ENCODE measurements around the gene TMC2. TPM values are rescaled to one million over a fixed set of nuclear protein-coding genes. Genes with fewer than 3 reads are reported as not detected.
"Not testable (repeated sequence)": the region's sequence is repeated elsewhere in the genome, so short reads cannot be mapped to it uniquely, and the experiment has no call there.

TMC2 gene
- total and polyA plus RNA-seq, 5 experiments from 2014 or later, result not detected

GRCh38 chr20:2663887-2664719, 127.7 kb downstream of the TMC2 start, which contains the start of gene IDH3B:
Gene IDH3B, minus strand, starts transcription at chr20:2664216. Its CDS starts 28 bp downstream, at chr20:2664188.
- H3K9me3 Mint-ChIP-seq, result no peaks in the 10 kb centered on the region
- peak; percentile 98 to 99 for ATAC-seq
- H3K36me3 Mint-ChIP-seq, result peaks cover 4 to 38% (median 12%) of the 10 kb centered on the region in 3 donors
- H3K4me3 Mint-ChIP-seq, result peak within 1 kb of the TSS; percentile 89 to 99 (median 92)
- DNase-seq, result peak; percentile 80 to 94 (median 91)
- peak within 1 kb of the TSS; percentile 92 to 100 (median 96) for H3K27ac Mint-ChIP-seq
- peaks cover 12 to 37% (median 26%) of the 10 kb centered on the region in 4 donors for H3K4me1 Mint-ChIP-seq
- H3K27me3 Mint-ChIP-seq, result peaks cover 0 to 7% (median 0%) of the 10 kb centered on the region in 5 donors
- POLR2A ChIA-PET, result interaction anchor here (0.6 to 5.9 kb wide), 22 partner anchors 9 to 562 kb away, joined by 3 to 150 read pairs (median 4); partner anchors contain the start of genes NOP56, PCED1A, SNRPB and VPS16

GRCh38 chr20:2671977-2672376, 135.6 kb downstream of the TMC2 start:
- H3K27ac Mint-ChIP-seq, result peak overlapping the region in 1 of 10 donors; percentile 10
- DNase-seq, result no peak
- ATAC-seq, result no peak
- H3K4me3 Mint-ChIP-seq, result no peak overlapping the region
- H3K9me3 Mint-ChIP-seq, result no peaks in the 10 kb centered on the region
- POLR2A ChIA-PET, result interaction anchor here (1.1 to 1.2 kb wide), 2 partner anchors 8 to 20 kb away, joined by 3 read pairs; partner anchors contain the start of genes IDH3B and NOP56
- no peaks in the 10 kb centered on the region for H3K4me1 Mint-ChIP-seq
- H3K27me3 Mint-ChIP-seq, result peaks cover 0 to 7% (median 0%) of the 10 kb centered on the region in 5 donors
- no peaks in the 10 kb centered on the region for H3K36me3 Mint-ChIP-seq

- ATAC-seq, result no peak
- POLR2A ChIA-PET, result interaction anchor here (1.2 kb wide), 1 partner anchor 8 kb away, joined by 3 read pairs; the partner anchor contains the start of gene IDH3B
Observed at GRCh38 chr20:2672446-2672845, 136.1 kb downstream of the TMC2 start.

GRCh38 chr20:2673453-2673852, 137.1 kb downstream of the TMC2 start:
- POLR2A ChIA-PET, result interaction anchor here (0.6 to 1.2 kb wide), 4 partner anchors 9 to 66 kb away, joined by 3 to 10 read pairs (median 4); partner anchors contain the start of gene IDH3B
- H3K27me3 Mint-ChIP-seq, result peaks cover 0 to 9% (median 4%) of the 10 kb centered on the region in 5 donors

More at GRCh38 chr20:2672446-2672845, 136.1 kb downstream of the TMC2 start:
- DNase-seq, result no peak
- Mint-ChIP-seq H3K36me3 (no peaks in the 10 kb centered on the region), H3K4me3 (no peak overlapping the region), H3K27ac (peak overlapping the region in 1 of 10 donors; percentile 10), H3K9me3 (no peaks in the 10 kb centered on the region), H3K4me1 (no peaks in the 10 kb centered on the region), H3K27me3 (peaks cover 0 to 7% (median under 1%) of the 10 kb centered on the region in 5 donors)

GRCh38 chr20:2680046-2680445, 143.7 kb downstream of the TMC2 start:
- ATAC-seq (no peak), DNase-seq (no peak)
- H3K4me3 Mint-ChIP-seq, result no peak overlapping the region
- no peak overlapping the region for H3K27ac Mint-ChIP-seq
- H3K9me3 Mint-ChIP-seq, result no peaks in the 10 kb centered on the region
- H3K27me3 Mint-ChIP-seq, result peaks cover 13 to 34% (median 24%) of the 10 kb centered on the region in 5 donors
- no peaks in the 10 kb centered on the region for H3K36me3 Mint-ChIP-seq
- no peaks in the 10 kb centered on the region for H3K4me1 Mint-ChIP-seq
- POLR2A ChIA-PET, result interaction anchor here (0.6 to 0.7 kb wide), 2 partner anchors 40 to 404 kb away, joined by 3 to 5 read pairs; no protein-coding TSS in a partner anchor

More at GRCh38 chr20:2673453-2673852, 137.1 kb downstream of the TMC2 start:
- no peaks in the 10 kb centered on the region for H3K36me3 Mint-ChIP-seq
- no peaks in the 10 kb centered on the region for H3K9me3 Mint-ChIP-seq
- no peaks in the 10 kb centered on the region for H3K4me1 Mint-ChIP-seq
- H3K27ac Mint-ChIP-seq, result no peak overlapping the region
- no peak overlapping the region for H3K4me3 Mint-ChIP-seq
- DNase-seq (no peak), ATAC-seq (no peak)

GRCh38 chr20:2682040-2682439, 145.7 kb downstream of the TMC2 start:
- DNase-seq, H3K9me3 Mint-ChIP-seq, POLR2A ChIA-PET, H3K4me1 Mint-ChIP-seq, ATAC-seq, H3K4me3 Mint-ChIP-seq, H3K36me3 Mint-ChIP-seq: not testable (repeated sequence)
- Mint-ChIP-seq H3K27me3 (peaks cover 13 to 31% (median 24%) of the 10 kb centered on the region in 5 donors), H3K27ac (peak overlapping the region in 1 of 10 donors; percentile 34)

- H3K36me3 Mint-ChIP-seq, H3K27ac Mint-ChIP-seq, DNase-seq, H3K4me3 Mint-ChIP-seq, H3K9me3 Mint-ChIP-seq, ATAC-seq: not testable (repeated sequence)
- Mint-ChIP-seq H3K27me3 (peaks cover 13 to 28% (median 21%) of the 10 kb centered on the region in 5 donors), H3K4me1 (peaks cover 4 to 18% (median 12%) of the 10 kb centered on the region in 4 donors)
- POLR2A ChIA-PET, result interaction anchor here (0.6 kb wide), 1 partner anchor 15 kb away, joined by 4 read pairs; no protein-coding TSS in a partner anchor
Observed at GRCh38 chr20:2684817-2685216, 148.4 kb downstream of the TMC2 start.

GRCh38 chr20:2687514-2687913, 151.1 kb downstream of the TMC2 start:
- POLR2A ChIA-PET, result interaction anchor here (0.7 to 3.3 kb wide), 7 partner anchors 12 to 65 kb away, joined by 3 to 16 read pairs (median 6); partner anchors contain the start of genes IDH3B and NOP56
- Mint-ChIP-seq H3K36me3 (no peaks in the 10 kb centered on the region), H3K4me1 (peaks cover 21 to 33% (median 28%) of the 10 kb centered on the region in 4 donors), H3K4me3 (peak overlapping the region in 9 of 10 donors; percentile 43 to 71 (median 56)), H3K27me3 (peaks cover 3 to 28% (median 8%) of the 10 kb centered on the region in 5 donors), H3K27ac (peak overlapping the region in 5 of 10 donors; percentile 9 to 80 (median 31)), H3K9me3 (no peaks in the 10 kb centered on the region)
- ATAC-seq (no peak), DNase-seq (no peak)

GRCh38 chr20:2688041-2688591, 151.7 kb downstream of the TMC2 start:
- POLR2A ChIA-PET, result interaction anchor here (0.6 to 3.3 kb wide), 10 partner anchors 10 to 65 kb away, joined by 3 to 16 read pairs (median 4); partner anchors contain the start of genes IDH3B and NOP56
- Mint-ChIP-seq H3K4me3 (peak overlapping the region in 9 of 10 donors; percentile 43 to 71 (median 56)), H3K27ac (peak overlapping the region; percentile 9 to 82 (median 54)), H3K27me3 (peaks cover 2 to 25% (median 5%) of the 10 kb centered on the region in 5 donors), H3K9me3 (no peaks in the 10 kb centered on the region), H3K36me3 (no peaks in the 10 kb centered on the region), H3K4me1 (peaks cover 21 to 33% (median 28%) of the 10 kb centered on the region in 4 donors)
- peak; percentile 70 to 89 (median 78) for DNase-seq
- peak; percentile 78 to 91 for ATAC-seq

GRCh38 chr20:2690213-2690612, 153.8 kb downstream of the TMC2 start:
- POLR2A ChIA-PET, result interaction anchor here (0.8 to 3.3 kb wide), 2 partner anchors 27 to 52 kb away, joined by 3 to 10 read pairs; partner anchors contain the start of gene IDH3B
- peaks cover 4 to 27% (median 12%) of the 10 kb centered on the region in 5 donors for H3K27me3 Mint-ChIP-seq
- ATAC-seq (no peak), DNase-seq (no peak)
- H3K9me3 Mint-ChIP-seq, result no peaks in the 10 kb centered on the region
- peaks cover 24 to 33% (median 28%) of the 10 kb centered on the region in 4 donors for H3K4me1 Mint-ChIP-seq
- no peaks in the 10 kb centered on the region for H3K36me3 Mint-ChIP-seq
- H3K4me3 Mint-ChIP-seq, result peak overlapping the region in 2 of 10 donors; percentile 8 to 45
- H3K27ac Mint-ChIP-seq, result peak overlapping the region in 1 of 10 donors; percentile 31

- ATAC-seq, result no peak
- POLR2A ChIA-PET, result interaction anchor here (0.8 to 4.3 kb wide), 3 partner anchors 49 to 52 kb away, joined by 3 to 21 read pairs (median 8); no protein-coding TSS in a partner anchor
- H3K4me1 Mint-ChIP-seq, result peaks cover 24 to 33% (median 28%) of the 10 kb centered on the region in 4 donors
- H3K36me3 Mint-ChIP-seq, result no peaks in the 10 kb centered on the region
- H3K9me3 Mint-ChIP-seq, result no peaks in the 10 kb centered on the region
- peak overlapping the region in 7 of 10 donors; percentile 25 to 97 (median 69) for H3K27ac Mint-ChIP-seq
- H3K27me3 Mint-ChIP-seq, result peaks cover 5 to 30% (median 17%) of the 10 kb centered on the region in 5 donors
- no peak for DNase-seq
- peak overlapping the region; percentile 86 to 95 (median 94) for H3K4me3 Mint-ChIP-seq
Observed at GRCh38 chr20:2690718-2691117, 154.3 kb downstream of the TMC2 start.

- Mint-ChIP-seq H3K27ac (peak overlapping the region in 8 of 10 donors; percentile 38 to 97 (median 76)), H3K36me3 (no peaks in the 10 kb centered on the region), H3K4me1 (peaks cover 24 to 33% (median 28%) of the 10 kb centered on the region in 4 donors), H3K27me3 (peaks cover 5 to 34% (median 21%) of the 10 kb centered on the region in 5 donors), H3K4me3 (peak overlapping the region; percentile 86 to 95 (median 94)), H3K9me3 (no peaks in the 10 kb centered on the region)
- no peak for ATAC-seq
- DNase-seq, result no peak
- POLR2A ChIA-PET, result interaction anchor here (1.3 to 4.3 kb wide), 3 partner anchors 45 to 51 kb away, joined by 3 to 21 read pairs (median 8); no protein-coding TSS in a partner anchor
Observed at GRCh38 chr20:2691127-2691526, 154.8 kb downstream of the TMC2 start.

Data from naive thymus-derived CD8-positive, alpha-beta T cell (primary cell).